Measurements from ENCODE around the gene MYO16.
"Not testable (repeated sequence)": the region's sequence is repeated elsewhere in the genome, so short reads cannot be mapped to it uniquely, and the experiment has no call there.

The MYO16 gene

DNA sequence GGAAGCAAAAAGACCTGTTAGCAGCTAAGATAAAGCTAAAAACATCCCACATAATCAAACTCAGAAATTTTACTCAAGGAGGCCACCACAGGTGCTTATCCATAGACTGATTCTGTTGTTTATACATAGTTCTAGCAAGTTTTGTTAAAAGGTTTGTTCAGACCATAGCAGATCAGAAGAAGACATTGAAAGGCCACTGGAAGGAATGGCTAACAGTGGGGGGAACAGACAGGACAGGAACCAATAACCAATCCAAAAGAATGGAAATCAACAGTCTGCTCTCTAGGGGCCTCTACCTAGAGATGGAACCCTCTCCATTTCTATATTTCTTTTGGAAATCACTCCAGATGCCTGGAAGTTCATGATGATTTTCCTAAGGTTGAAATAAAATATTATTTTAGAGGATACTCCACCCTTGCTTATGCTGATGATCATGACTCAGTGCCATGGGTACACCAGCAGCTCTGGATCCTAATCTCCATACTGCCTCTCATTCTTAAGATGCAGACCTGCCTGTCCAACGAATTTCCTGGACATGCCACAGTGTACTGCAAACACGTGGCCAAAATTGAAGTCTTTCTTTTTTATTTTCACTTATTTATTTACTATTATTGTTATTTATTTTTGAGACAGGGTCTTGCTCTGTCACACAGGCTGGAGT is 260.0 kb downstream of the MYO16 start:
- no peak for DNase-seq (ENCODE audit: low spot score)
- in situ Hi-C loops (cut with MboI; ENCODE audit: low sequenced_read_pairs, unreplicated experiment) = loop anchor here (25.0 kb wide), 1 partner anchor 552 kb away; no protein-coding TSS in a partner anchor
- TF ChIP-seq, protein P1, sequence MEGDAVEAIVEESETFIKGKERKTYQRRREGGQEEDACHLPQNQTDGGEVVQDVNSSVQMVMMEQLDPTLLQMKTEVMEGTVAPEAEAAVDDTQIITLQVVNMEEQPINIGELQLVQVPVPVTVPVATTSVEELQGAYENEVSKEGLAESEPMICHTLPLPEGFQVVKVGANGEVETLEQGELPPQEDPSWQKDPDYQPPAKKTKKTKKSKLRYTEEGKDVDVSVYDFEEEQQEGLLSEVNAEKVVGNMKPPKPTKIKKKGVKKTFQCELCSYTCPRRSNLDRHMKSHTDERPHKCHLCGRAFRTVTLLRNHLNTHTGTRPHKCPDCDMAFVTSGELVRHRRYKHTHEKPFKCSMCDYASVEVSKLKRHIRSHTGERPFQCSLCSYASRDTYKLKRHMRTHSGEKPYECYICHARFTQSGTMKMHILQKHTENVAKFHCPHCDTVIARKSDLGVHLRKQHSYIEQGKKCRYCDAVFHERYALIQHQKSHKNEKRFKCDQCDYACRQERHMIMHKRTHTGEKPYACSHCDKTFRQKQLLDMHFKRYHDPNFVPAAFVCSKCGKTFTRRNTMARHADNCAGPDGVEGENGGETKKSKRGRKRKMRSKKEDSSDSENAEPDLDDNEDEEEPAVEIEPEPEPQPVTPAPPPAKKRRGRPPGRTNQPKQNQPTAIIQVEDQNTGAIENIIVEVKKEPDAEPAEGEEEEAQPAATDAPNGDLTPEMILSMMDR (IDR thresholded peaks at IDR 0.05; ENCODE audit: borderline replicate concordance, control extremely low read depth, extremely low read depth, insufficient read depth, missing control alignments) = no peak

DNA sequence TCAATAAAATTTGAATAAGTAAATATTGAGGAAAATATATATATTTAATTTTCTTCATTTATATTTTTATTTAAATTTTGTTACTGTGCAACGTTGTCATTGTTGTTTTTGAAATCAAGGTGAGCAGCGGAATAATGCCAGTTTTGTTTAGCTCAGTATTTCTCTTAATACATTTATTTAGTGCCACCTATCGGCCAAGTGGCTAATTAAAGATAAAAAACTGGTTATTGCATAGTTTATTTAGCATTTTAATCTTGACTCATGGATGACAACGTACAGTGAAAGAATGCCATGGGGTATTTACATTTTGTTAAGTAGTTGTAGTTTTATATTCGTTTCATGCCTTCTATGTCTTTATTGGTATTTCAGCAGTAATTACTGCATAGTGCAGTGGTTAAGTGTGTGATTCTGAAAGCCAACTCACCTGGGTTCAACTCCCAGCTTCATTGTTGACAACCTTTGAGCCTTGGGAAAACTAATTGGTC is 265.9 kb downstream of the MYO16 start:
- TF ChIP-seq, protein P1 (IDR thresholded peaks at IDR 0.05; ENCODE audit: borderline replicate concordance, control extremely low read depth, extremely low read depth, insufficient read depth, missing control alignments) = peak; percentile 52
- no peak for DNase-seq (ENCODE audit: low spot score)
- in situ Hi-C loops (cut with MboI; ENCODE audit: low sequenced_read_pairs, unreplicated experiment) = loop anchor here (25.0 kb wide), 1 partner anchor 558 kb away; no protein-coding TSS in a partner anchor

DNA sequence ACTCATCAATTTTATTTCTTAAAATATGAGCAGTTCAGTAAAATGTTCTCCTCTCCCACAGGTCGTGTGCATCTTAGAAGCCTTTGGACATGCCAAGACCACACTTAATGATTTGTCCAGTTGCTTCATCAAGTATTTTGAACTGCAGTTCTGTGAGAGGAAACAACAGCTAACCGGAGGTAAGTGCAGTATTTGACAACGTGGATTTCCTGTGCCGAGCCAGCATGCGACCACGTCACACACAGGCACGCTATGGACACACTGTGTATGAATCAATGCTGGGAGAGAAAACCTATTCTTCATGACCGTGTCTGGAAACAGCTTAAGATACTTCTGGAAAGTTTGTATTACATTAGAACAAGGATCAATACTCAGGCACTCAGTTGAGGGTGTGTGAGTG is 268.5 kb downstream of the MYO16 start:
- in situ Hi-C loops (cut with MboI; ENCODE audit: low sequenced_read_pairs, unreplicated experiment) = loop anchor here (25.0 kb wide), 1 partner anchor 561 kb away; no protein-coding TSS in a partner anchor
- DNase-seq (ENCODE audit: low spot score) = no peak
- TF ChIP-seq, protein P1 (IDR thresholded peaks at IDR 0.05; ENCODE audit: borderline replicate concordance, control extremely low read depth, extremely low read depth, insufficient read depth, missing control alignments) = no peak

DNA sequence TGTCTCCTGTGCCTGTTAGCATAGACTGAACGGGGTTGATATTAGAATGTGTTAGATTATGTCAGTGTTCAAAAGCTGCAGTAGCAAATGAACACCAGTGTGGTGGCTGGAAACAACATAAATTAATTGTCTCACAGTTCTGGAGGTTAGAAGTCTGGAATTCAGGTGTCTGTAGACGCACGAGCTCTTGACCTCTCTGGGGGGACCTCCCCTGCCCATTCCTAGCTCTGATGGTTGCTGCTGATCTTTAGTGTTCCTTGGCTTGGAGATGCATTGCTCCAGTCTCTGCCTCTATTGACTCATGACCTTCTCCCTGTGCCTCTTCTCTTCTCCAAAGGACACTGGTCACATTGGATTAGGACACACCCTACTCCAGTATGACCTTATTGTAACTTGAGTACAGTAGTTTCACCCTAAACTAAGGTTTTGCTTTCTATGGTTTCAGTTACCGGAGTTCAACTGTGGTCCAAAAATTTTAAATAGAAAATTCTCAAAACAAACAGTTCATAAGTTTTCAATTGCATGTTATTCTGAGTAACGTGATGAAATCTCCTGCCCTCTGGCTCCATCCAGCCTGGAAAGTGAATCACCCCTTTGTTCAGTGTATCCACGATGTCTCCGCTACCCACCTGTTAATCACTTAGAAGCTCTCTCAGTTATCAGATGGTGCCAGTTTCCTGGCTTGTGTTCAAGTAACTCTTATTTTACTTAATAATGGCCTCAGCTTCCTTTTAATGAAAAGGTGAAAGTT is 273.2 kb downstream of the MYO16 start:
- no peak for DNase-seq (ENCODE audit: low spot score)
- in situ Hi-C loops (cut with MboI; ENCODE audit: low sequenced_read_pairs, unreplicated experiment) = no loop called here
- TF ChIP-seq, protein P1 (IDR thresholded peaks at IDR 0.05; ENCODE audit: borderline replicate concordance, control extremely low read depth, extremely low read depth, insufficient read depth, missing control alignments) = no peak

DNA sequence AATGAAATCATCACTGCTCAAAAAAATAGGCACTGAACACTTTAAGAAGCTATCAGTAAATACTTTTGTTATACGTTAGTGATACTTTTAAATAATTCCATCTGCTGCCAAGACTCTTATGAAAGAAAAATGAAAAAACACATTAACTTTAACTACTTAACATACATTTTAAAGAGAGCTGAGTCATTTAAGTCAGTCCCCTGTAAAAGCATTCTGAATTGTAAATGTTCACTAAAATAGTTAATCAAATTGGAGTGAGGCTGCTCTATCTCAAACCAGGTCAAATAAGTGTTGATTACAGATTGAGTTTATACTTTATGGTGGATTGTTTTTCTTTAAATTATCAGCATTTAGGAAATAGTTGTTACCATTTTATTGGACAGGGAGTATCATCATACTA is 274.2 kb downstream of the MYO16 start:
- no peak for DNase-seq (ENCODE audit: low spot score)
- in situ Hi-C loops (cut with MboI; ENCODE audit: low sequenced_read_pairs, unreplicated experiment) = no loop called here
- TF ChIP-seq, protein P1 (IDR thresholded peaks at IDR 0.05; ENCODE audit: borderline replicate concordance, control extremely low read depth, extremely low read depth, insufficient read depth, missing control alignments) = no peak

DNA sequence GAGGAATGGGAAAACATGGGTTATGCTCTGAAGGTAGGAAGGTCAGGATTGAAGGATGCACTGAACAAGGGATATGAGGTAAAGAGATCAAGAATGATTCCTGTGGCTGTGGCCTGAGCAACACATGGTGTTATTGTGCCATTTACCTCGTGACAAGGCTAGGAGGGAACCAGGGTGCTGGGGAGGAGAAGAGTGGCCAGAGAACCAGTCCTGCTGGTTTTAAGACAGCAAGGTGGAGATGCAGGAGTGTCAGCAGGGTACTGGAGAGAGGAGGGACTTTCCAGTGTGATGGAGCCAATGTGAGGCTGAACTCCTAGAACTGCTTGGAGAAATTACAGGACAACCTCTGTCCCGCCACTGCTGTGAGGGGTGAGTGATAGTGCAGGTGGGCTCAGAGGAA is 282.4 kb downstream of the MYO16 start:
- no peak for DNase-seq (ENCODE audit: low spot score)
- TF ChIP-seq, protein P1 (IDR thresholded peaks at IDR 0.05; ENCODE audit: borderline replicate concordance, control extremely low read depth, extremely low read depth, insufficient read depth, missing control alignments) = no peak
- in situ Hi-C loops (cut with MboI; ENCODE audit: low sequenced_read_pairs, unreplicated experiment) = no loop called here

DNA sequence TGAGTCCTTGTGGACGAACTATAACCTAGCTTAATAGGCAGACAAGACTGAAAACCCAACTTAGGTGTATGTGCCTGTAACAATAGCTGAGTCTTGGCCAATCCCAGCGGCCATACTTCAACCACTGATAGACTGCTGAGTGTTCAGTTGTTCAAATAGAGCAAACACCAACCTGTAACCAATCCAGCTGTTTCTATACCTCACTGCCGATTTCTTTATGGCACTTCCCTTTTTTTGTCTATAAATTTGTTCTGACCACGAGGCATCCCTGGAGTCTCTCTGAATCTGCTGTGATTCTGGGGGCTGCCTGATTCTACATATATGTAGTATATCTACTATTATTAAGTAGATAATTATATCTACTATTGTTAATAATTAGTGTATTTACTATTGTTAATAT is 284.3 kb downstream of the MYO16 start:
- DNase-seq (ENCODE audit: low spot score) = not testable (repeated sequence)

More for the DNA sequence above, 284.3 kb downstream of the MYO16 start:
- in situ Hi-C loops (cut with MboI; ENCODE audit: low sequenced_read_pairs, unreplicated experiment) = not testable (repeated sequence)

All from GM13976 (cell line).